ENCODE data around the gene CNDP1.
A peak's percentile ranks its signal among the peaks of the same experiment; 100 is the strongest.

CNDP1 gene

DNA sequence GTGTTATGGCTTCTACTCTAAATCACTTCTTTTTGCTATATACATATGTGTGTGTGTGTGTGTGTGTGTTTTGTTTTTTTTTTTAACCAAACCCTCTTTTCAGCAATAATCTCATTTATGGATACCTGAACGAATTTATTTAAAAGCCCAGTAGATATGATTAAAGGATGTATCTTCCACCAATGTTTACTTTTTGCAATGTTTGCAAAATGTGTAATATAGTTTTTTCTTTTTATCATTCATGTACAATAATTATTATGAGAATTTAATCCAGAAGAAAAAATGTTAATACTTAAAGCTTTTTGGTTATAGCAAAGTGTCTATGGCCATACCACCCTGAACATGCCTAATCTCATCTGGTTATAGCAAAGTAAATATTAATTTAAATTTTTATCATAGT lies 39.8 kb upstream of the CNDP1 start:
- Histone ChIP-seq H3K4me3 (ENCODE audit: low read depth in 1 of 2, low read length in 2 of 2) (no peak overlapping the region), H3K79me2 (ENCODE audit: insufficient read depth, low read length) (peaks cover 32% of the 10 kb centered on the region), H3K4me2 (ENCODE audit: insufficient read depth, low read length) (no peak overlapping the region), H3K36me3 (ENCODE audit: insufficient read depth, low read length) (peaks cover 12% of the 10 kb centered on the region; the same call in 1 of the 2 replicates), H3K9me3 (ENCODE audit: insufficient read depth, low read length, severe bottlenecking) (no peaks in the 10 kb centered on the region), H4K20me1 (ENCODE audit: insufficient read depth, low read length) (no peaks in the 10 kb centered on the region), H3K4me1 (ENCODE audit: insufficient read depth, low read length) (peaks cover 33% of the 10 kb centered on the region), H2AFZ (ENCODE audit: low read depth, low read length) (no peak overlapping the region), H3K9ac (ENCODE audit: low read depth, low read length) (no peak overlapping the region), H3K27me3 (ENCODE audit: insufficient read depth, low read length, poor library complexity) (peaks cover 17% of the 10 kb centered on the region), H3K27ac (ENCODE audit: low read length) (no peak overlapping the region)
- no peak for ATAC-seq (ENCODE audit: insufficient read depth, low read depth)
- TF ChIP-seq, protein P1, sequence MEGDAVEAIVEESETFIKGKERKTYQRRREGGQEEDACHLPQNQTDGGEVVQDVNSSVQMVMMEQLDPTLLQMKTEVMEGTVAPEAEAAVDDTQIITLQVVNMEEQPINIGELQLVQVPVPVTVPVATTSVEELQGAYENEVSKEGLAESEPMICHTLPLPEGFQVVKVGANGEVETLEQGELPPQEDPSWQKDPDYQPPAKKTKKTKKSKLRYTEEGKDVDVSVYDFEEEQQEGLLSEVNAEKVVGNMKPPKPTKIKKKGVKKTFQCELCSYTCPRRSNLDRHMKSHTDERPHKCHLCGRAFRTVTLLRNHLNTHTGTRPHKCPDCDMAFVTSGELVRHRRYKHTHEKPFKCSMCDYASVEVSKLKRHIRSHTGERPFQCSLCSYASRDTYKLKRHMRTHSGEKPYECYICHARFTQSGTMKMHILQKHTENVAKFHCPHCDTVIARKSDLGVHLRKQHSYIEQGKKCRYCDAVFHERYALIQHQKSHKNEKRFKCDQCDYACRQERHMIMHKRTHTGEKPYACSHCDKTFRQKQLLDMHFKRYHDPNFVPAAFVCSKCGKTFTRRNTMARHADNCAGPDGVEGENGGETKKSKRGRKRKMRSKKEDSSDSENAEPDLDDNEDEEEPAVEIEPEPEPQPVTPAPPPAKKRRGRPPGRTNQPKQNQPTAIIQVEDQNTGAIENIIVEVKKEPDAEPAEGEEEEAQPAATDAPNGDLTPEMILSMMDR (IDR thresholded peaks at IDR 0.05; ENCODE audit: borderline replicate concordance, extremely low read depth, low read length, poor library complexity, severe bottlenecking): no peak
- TF ChIP-seq EZH2 (IDR thresholded peaks at IDR 0.05; ENCODE audit: borderline replicate concordance, low read depth, low read length, severe bottlenecking): no peak
- no peak for DNase-seq

DNA sequence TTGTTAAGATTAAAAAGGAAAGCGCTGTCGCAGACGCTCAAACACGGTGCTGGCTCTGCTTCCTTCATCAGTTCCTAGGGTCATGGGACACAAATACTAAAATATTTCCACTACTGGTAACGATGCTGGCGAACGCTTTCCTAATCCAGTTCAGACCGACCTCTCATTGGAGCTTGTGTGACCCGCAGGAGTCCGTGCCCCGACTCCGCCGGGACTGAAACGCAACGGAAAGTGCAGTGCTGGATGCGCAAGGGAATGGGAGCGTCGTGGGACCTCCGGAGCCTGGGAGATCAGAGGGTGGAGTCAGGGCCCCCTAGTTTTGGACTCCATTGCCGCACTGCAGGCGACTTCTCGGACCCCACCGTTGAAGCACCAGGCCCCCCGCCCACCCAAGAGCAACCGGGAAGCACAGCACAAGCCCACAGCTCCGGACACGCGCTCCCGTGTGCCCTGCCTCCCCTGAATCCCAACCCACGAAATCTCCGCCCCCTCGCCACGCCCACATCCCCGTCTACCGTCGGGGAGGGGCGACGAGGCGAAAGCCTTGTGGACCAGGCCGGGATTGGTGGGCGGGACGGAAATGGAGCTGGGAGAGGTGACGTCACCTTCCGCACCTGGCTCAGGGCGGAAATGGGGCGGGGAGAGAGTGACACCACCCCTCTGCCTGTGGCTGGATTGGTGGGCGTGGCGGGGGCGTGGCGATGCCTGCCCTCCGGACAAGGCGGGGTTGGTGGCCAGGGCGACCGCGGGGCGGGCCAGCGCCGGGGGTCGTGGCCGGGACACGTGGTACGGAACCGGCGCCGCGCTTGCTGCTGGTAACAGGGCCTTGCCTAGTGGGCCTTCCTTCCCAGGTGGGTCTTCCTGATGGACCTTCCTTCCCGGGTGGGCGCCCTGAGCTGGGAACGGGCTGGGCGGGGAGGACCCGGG lies 38.5 kb upstream of the CNDP1 start, which contains the start of gene CNDP2:
TSS of gene CNDP2 (plus strand) at position 783 of the 927 bp plus-strand sequence. CDS start 3,611 bp downstream, outside the sequence.
- Histone ChIP-seq H3K27me3 (ENCODE audit: insufficient read depth, low read length, poor library complexity) (peaks cover 11% of the 10 kb centered on the region), H3K9me3 (ENCODE audit: insufficient read depth, low read length, severe bottlenecking) (no peaks in the 10 kb centered on the region), H4K20me1 (ENCODE audit: insufficient read depth, low read length) (no peaks in the 10 kb centered on the region), H3K4me2 (ENCODE audit: insufficient read depth, low read length) (peak within 1 kb of the TSS; percentile 98), H3K4me3 (ENCODE audit: low read depth in 1 of 2, low read length in 2 of 2) (peak within 1 kb of the TSS; percentile 44 to 91), H3K9ac (ENCODE audit: low read depth, low read length) (peak within 1 kb of the TSS; percentile 92), H3K79me2 (ENCODE audit: insufficient read depth, low read length) (peaks cover 44% of the 10 kb centered on the region), H3K36me3 (ENCODE audit: insufficient read depth, low read length) (peaks cover 19% of the 10 kb centered on the region; the same call in 1 of the 2 replicates), H3K4me1 (ENCODE audit: insufficient read depth, low read length) (peaks cover 44% of the 10 kb centered on the region), H2AFZ (ENCODE audit: low read depth, low read length) (peak within 1 kb of the TSS; percentile 95), H3K27ac (ENCODE audit: low read length) (peak within 1 kb of the TSS; percentile 87)
- ATAC-seq (ENCODE audit: insufficient read depth, low read depth): peak; percentile 73
- TF ChIP-seq, protein P1 (IDR thresholded peaks at IDR 0.05; ENCODE audit: borderline replicate concordance, extremely low read depth, low read length, poor library complexity, severe bottlenecking): no peak
- TF ChIP-seq EZH2 (IDR thresholded peaks at IDR 0.05; ENCODE audit: borderline replicate concordance, low read depth, low read length, severe bottlenecking): no peak
- peak; percentile 99 for DNase-seq

DNA sequence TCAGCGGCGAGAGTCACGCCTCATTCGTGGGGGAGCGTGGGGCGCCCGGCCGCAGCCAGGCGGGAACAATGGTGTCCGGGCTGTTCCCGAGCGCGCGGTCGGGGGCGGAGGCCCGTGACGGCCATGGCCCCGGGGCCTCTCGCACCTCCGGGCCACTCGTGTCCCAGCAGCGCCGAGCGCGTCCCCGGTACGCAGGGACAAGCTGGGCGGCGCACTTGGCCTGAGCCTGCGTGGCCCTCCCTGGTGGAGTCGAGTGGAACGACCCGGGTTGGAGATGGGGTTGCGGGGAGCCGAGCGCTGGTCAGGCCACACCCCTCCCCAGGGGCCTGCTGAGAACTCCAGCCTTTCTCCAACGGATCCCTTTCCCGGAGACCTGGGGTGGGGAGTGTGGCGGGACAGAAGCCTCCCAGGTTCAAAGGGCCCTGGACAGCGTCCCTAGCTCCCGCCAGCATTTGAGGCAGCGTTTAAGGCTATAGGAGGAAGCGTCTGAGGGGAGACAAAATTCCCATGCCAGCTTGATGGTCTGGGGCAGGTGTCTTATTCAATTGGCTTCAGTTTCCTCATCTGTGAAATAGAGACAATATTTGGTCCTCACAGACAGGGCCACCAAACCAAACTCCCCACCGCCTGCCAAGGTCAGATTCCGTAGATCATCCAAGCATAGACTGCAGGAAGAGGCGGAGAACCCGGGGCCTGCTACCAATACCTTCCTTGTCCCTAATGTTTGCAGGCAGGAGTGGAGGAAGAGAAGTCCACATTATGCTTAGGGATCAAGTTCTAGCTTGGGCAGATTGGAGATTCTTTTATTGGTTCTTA lies 37.6 kb upstream of the CNDP1 start:
- TF ChIP-seq EZH2 (IDR thresholded peaks at IDR 0.05; ENCODE audit: borderline replicate concordance, low read depth, low read length, severe bottlenecking): no peak
- TF ChIP-seq, protein P1 (IDR thresholded peaks at IDR 0.05; ENCODE audit: borderline replicate concordance, extremely low read depth, low read length, poor library complexity, severe bottlenecking): no peak
- Histone ChIP-seq H3K4me3 (ENCODE audit: low read depth in 1 of 2, low read length in 2 of 2) (peak overlapping the region; percentile 44 to 91), H3K36me3 (ENCODE audit: insufficient read depth, low read length) (peaks cover 27% of the 10 kb centered on the region), H3K27me3 (ENCODE audit: insufficient read depth, low read length, poor library complexity) (peaks cover 11% of the 10 kb centered on the region), H2AFZ (ENCODE audit: low read depth, low read length) (peak overlapping the region; percentile 73), H3K4me2 (ENCODE audit: insufficient read depth, low read length) (peak overlapping the region; percentile 98), H3K79me2 (ENCODE audit: insufficient read depth, low read length) (peaks cover 53% of the 10 kb centered on the region), H3K27ac (ENCODE audit: low read length) (peak overlapping the region; percentile 87), H3K9ac (ENCODE audit: low read depth, low read length) (peak overlapping the region; percentile 92), H4K20me1 (ENCODE audit: insufficient read depth, low read length) (no peaks in the 10 kb centered on the region), H3K9me3 (ENCODE audit: insufficient read depth, low read length, severe bottlenecking) (no peaks in the 10 kb centered on the region), H3K4me1 (ENCODE audit: insufficient read depth, low read length) (peaks cover 48% of the 10 kb centered on the region)
- DNase-seq (peak; percentile 40), ATAC-seq (ENCODE audit: insufficient read depth, low read depth) (peak; percentile 10)
